A549 (cell line): ENCODE results near the gene FBXL7. TPM values are rescaled to one million over a fixed set of nuclear protein-coding genes. Genes with fewer than 3 reads are reported as not detected.

Source experiments
- ATAC-seq, 2 experiments: fragments of 200-7000 bp in 1 of 2; fragments of >200 bp in 1 of 2; cut with Nextera tagmentation in 1 of 2; cut with Tn5 transposase in 1 of 2; 3 replicates each; pipeline versions ENCODE4 v1.8.0 to v1.9.1; 2018 to 2020; ENCODE audit warnings: mild to moderate bottlenecking in 1 of 2, moderate library complexity in 1 of 2
- CTCF ChIA-PET: fragments of 300-600 bp; sonication (Branson Sonifier 250); formaldehyde crosslinking; extraction: SDS; loops from one replicate; lab custom pipeline; 2021; ENCODE audit warnings: antibody characterized with exemption, inconsistent platforms; lab: Yijun Ruan, JAX
- POLR2A ChIA-PET: fragments of 350-600 bp; formaldehyde crosslinking; extraction: SDS; loops from one replicate; lab custom pipeline; 2021; ENCODE audit warnings: antibody characterized with exemption, inconsistent platforms; lab: Yijun Ruan, JAX
- DNase-seq, 2 experiments: peaks; one replicate each; pipeline versions ENCODE4 v3.0.0 to v3.0.0-alpha.2; 2011 to 2016; ENCODE audit warnings: low read depth in 1 of 2, low spot score in 1 of 2
- FAIRE-seq: peaks from 2 replicates; lab custom pipeline; 2011; peaks lifted over from hg19 to GRCh38; lab: Jason Lieb, UNC
- H3K27ac ChIP-seq, 2 experiments: fragments of >200 bp; sonication (Bioruptor Twin); formaldehyde crosslinking; 3 replicates each; pipeline ENCODE4 v1.5.1; 2016 to 2017
- H3K4me1 ChIP-seq: fragments of >200 bp; sonication (Bioruptor Twin); formaldehyde crosslinking; 3 replicates; pipeline ENCODE4 v1.6.1; 2016
- H3K4me2 ChIP-seq: fragments of >200 bp; sonication (Bioruptor Twin); formaldehyde crosslinking; 3 replicates; pipeline ENCODE4 v1.6.1; 2016
- H3K4me3 ChIP-seq: fragments of >200 bp; sonication (Bioruptor Twin); formaldehyde crosslinking; 3 replicates; pipeline ENCODE4 v1.5.1; 2016
- H3K9me3 ChIP-seq: fragments of >200 bp; sonication (Bioruptor Twin); formaldehyde crosslinking; 3 replicates; pipeline ENCODE4 v1.6.1; 2016
- BHLHE40 ChIP-seq: IDR thresholded peaks from 2 replicates; pipeline ENCODE4 v1.6.1; 2012; ENCODE audit warnings: low read depth, low read length, inconsistent platforms
- CBX8 ChIP-seq: fragments of 200-600 bp; sonication (generic); IDR thresholded peaks from 2 replicates; pipeline ENCODE4 v1.6.1; 2016
- CEBPB ChIP-seq, 2 experiments: fragments of >200 bp in 1 of 2; sonication (Bioruptor Twin) in 1 of 2; formaldehyde crosslinking in 1 of 2; IDR thresholded peaks; 2 replicates each; pipeline ENCODE4 v1.6.1; 2012 to 2016
- CHD4 ChIP-seq: fragments of 200-600 bp; sonication (generic); IDR thresholded peaks from 2 replicates; pipeline ENCODE4 v1.6.1; 2016; ENCODE audit warnings: antibody characterized with exemption, mild to moderate bottlenecking, borderline replicate concordance
- EHMT2 ChIP-seq: fragments of 200-600 bp; sonication (generic); IDR thresholded peaks from 2 replicates; pipeline ENCODE4 v1.6.1; 2016; ENCODE audit warnings: antibody characterized with exemption, low read depth, mild to moderate bottlenecking, moderate library complexity
- EP300 ChIP-seq, 2 experiments: fragments of >200 bp; sonication (Bioruptor Twin); formaldehyde crosslinking; IDR thresholded peaks; 2 replicates in 1 of 2; 3 replicates in 1 of 2; pipeline ENCODE4 v1.6.1; 2016 to 2017
- FOSL2 ChIP-seq, 2 experiments: fragments of 450-650 bp in 1 of 2; fragments of >200 bp in 1 of 2; sonication (Bioruptor Twin) in 1 of 2; formaldehyde crosslinking; IDR thresholded peaks; 2 replicates each; pipeline versions ENCODE4 v1.5.0 to v1.6.1; 2016 to 2020; ENCODE audit warnings: mild to moderate bottlenecking in 1 of 2, moderate library complexity in 1 of 2
- GATA3 ChIP-seq: IDR thresholded peaks from 2 replicates; pipeline ENCODE4 v1.6.1; 2012; ENCODE audit warnings: borderline replicate concordance
- HDAC2 ChIP-seq: fragments of 200-600 bp; sonication (generic); IDR thresholded peaks from 2 replicates; pipeline ENCODE4 v1.6.1; 2016
- JUN ChIP-seq, 2 experiments: fragments of >200 bp; sonication (Bioruptor Twin); formaldehyde crosslinking; IDR thresholded peaks; 2 replicates in 1 of 2; 3 replicates in 1 of 2; pipeline ENCODE4 v1.6.1; 2016 to 2017
- JUNB ChIP-seq: fragments of >200 bp; sonication (Bioruptor Twin); formaldehyde crosslinking; IDR thresholded peaks from 2 replicates; pipeline ENCODE4 v1.6.1; 2016
- KDM5A ChIP-seq: fragments of 200-600 bp; sonication (generic); IDR thresholded peaks from 2 replicates; pipeline ENCODE4 v1.6.1; 2016; ENCODE audit warnings: antibody characterized with exemption, mild to moderate bottlenecking
- MAFK ChIP-seq: fragments of 450-650 bp; IDR thresholded peaks from 2 replicates; pipeline ENCODE4 v1.6.1; 2014; ENCODE audit not compliant: partially characterized antibody
- MAZ ChIP-seq: fragments of 150-350 bp; IDR thresholded peaks from 2 replicates; pipeline ENCODE4 v1.6.1; 2014; ENCODE audit warnings: antibody characterized with exemption, low read depth, low read length, borderline replicate concordance
- MYC ChIP-seq: IDR thresholded peaks from 2 replicates; pipeline ENCODE4 v1.6.1; 2012; ENCODE audit warnings: mild to moderate bottlenecking, inconsistent platforms, low read length, improper control_type of control experiment, borderline replicate concordance
- NFE2L2 ChIP-seq: fragments of 150-350 bp; conservative IDR thresholded peaks from 2 replicates; pipeline ENCODE4 v1.6.1; 2014; ENCODE audit warnings: low read length
- PHF8 ChIP-seq: fragments of 200-600 bp; sonication (generic); IDR thresholded peaks from 2 replicates; pipeline ENCODE4 v1.6.1; 2016; ENCODE audit warnings: low read depth, mild to moderate bottlenecking, antibody characterized with exemption, moderate library complexity, borderline replicate concordance
- RAD21 ChIP-seq, 2 experiments: fragments of >200 bp in 1 of 2; sonication (Bioruptor Twin) in 1 of 2; formaldehyde crosslinking in 1 of 2; IDR thresholded peaks in 1 of 2; conservative IDR thresholded peaks in 1 of 2; 2 replicates in 1 of 2; 3 replicates in 1 of 2; pipeline ENCODE4 v1.6.1; 2012 to 2018; ENCODE audit warnings: inconsistent platforms in 1 of 2
- RARB ChIP-seq: fragments of 250-450 bp; sonication (Bioruptor Pico); IDR thresholded peaks from 2 replicates; pipeline ENCODE4 v1.8.0; 2021; ENCODE audit warnings: mild to moderate bottlenecking, moderate library complexity
- RFX5 ChIP-seq: fragments of 450-650 bp; IDR thresholded peaks from 2 replicates; pipeline ENCODE4 v1.7.1; 2014; ENCODE audit warnings: antibody characterized with exemption, mild to moderate bottlenecking, moderate library complexity
- ZC3H11A ChIP-seq: fragments of 450-650 bp; IDR thresholded peaks from 2 replicates; pipeline ENCODE4 v1.6.1; 2014; ENCODE audit warnings: antibody characterized with exemption, mild to moderate bottlenecking
- ZFP36 ChIP-seq: fragments of 450-650 bp; IDR thresholded peaks from 2 replicates; pipeline ENCODE4 v1.6.1; 2014; ENCODE audit warnings: borderline replicate concordance; ENCODE audit not compliant: partially characterized antibody
- ZNF302 ChIP-seq: fragments of 250-450 bp; sonication (Bioruptor Pico); IDR thresholded peaks from 2 replicates; pipeline ENCODE4 v1.9.0; 2021; ENCODE audit warnings: inconsistent platforms, mild to moderate bottlenecking, moderate library complexity
- WGBS: methylation state at CpG from one replicate; pipeline ENCODE4 v1.1.6; 2017; ENCODE audit errors: missing lambda C conversion rate; 5-methylcytosine and 5-hydroxymethylcytosine counted together
- polyA plus RNA-seq, 4 experiments: library from polyadenylated mRNA; depleted of rRNA in 3 of 4; stranded (reverse); fragments of >200 nt; fragmentation: RNase III in 1 of 4; extraction: RNeasy Plus Mini Kit Qiagen cat#74134 plus additional on column Dnase treatment in 1 of 4; gene quantifications; 2 replicates in 3 of 4; 3 replicates in 1 of 4; pipeline ENCODE4 v1.2.3, GENCODE V29; 2011 to 2017
- TF ChIP-seq, protein P1 (sequence below): IDR thresholded peaks from 2 replicates; pipeline ENCODE4 v1.6.1; 2012
- TF ChIP-seq, protein P2 (sequence below): fragments of 150-350 bp; IDR thresholded peaks from 2 replicates; pipeline ENCODE4 v1.6.1; 2014; ENCODE audit warnings: low read depth, mild to moderate bottlenecking, low read length
- TF ChIP-seq, protein P3 (sequence below): fragments of >200 bp; sonication (Bioruptor Twin); formaldehyde crosslinking; IDR thresholded peaks from 2 replicates; pipeline ENCODE4 v1.6.1; 2016
- TF ChIP-seq, protein P4 (sequence below): IDR thresholded peaks from 2 replicates; pipeline ENCODE4 v1.6.1; 2012; ENCODE audit warnings: low read depth, borderline replicate concordance
- TF ChIP-seq, protein P5 (sequence below): fragments of 250-450 bp; sonication (Bioruptor Pico); IDR thresholded peaks from 2 replicates; pipeline ENCODE4 v1.5.0; 2021; ENCODE audit warnings: mild to moderate bottlenecking, moderate library complexity, borderline replicate concordance
- TF ChIP-seq, protein P6 (sequence below): IDR thresholded peaks from 2 replicates; pipeline ENCODE4 v1.6.1; 2012

FBXL7 gene
- polyA plus RNA-seq, 2 of the 4 experiments (the other 2 are of a cell fraction), result 0.90 to 1.7 TPM

DNA sequence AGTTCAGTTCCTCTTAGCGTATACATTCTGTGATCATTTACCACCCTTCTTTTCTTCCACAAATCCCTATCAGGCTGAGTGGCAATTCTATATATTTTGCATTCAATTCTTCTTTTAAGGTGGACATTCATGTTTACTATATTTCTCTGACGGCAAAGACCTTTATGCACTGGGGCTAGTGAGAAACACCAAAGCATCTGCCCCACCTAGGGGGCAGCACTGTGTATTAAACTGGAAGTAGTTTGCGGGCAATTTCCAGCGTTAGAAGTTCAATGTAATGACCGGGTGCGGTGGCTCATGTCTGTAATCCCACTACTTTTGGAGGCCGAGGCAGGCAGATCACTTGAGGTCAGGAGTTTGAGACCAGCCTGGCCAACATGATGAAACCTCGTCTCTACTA lies 27.9 kb upstream of the FBXL7 start:
- TF ChIP-seq BHLHE40 (no peak), CHD4 (no peak), PHF8 (no peak), KDM5A (no peak), RAD21 (conservative IDR thresholded peaks at IDR 0.05 in 1 of 2, IDR thresholded peaks at IDR 0.05 in 1 of 2) (no peak), CBX8 (no peak), EP300 (IDR thresholded peaks at IDR 0.05) (no peak)
- TF ChIP-seq, protein P1, sequence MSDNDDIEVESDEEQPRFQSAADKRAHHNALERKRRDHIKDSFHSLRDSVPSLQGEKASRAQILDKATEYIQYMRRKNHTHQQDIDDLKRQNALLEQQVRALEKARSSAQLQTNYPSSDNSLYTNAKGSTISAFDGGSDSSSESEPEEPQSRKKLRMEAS, result no peak
- TF ChIP-seq, protein P2, sequence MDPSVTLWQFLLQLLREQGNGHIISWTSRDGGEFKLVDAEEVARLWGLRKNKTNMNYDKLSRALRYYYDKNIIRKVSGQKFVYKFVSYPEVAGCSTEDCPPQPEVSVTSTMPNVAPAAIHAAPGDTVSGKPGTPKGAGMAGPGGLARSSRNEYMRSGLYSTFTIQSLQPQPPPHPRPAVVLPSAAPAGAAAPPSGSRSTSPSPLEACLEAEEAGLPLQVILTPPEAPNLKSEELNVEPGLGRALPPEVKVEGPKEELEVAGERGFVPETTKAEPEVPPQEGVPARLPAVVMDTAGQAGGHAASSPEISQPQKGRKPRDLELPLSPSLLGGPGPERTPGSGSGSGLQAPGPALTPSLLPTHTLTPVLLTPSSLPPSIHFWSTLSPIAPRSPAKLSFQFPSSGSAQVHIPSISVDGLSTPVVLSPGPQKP, result no peak
- ChIA-PET POLR2A (no interaction called here), CTCF (no interaction called here)
- FAIRE-seq (no peak), DNase-seq (no peak), ATAC-seq (no peak)
- WGBS, result 59% methylated on average over 8 of the region's 8 CpGs
- Histone ChIP-seq H3K4me2 (no peak overlapping the region), H3K27ac (no peak overlapping the region), H3K9me3 (no peaks in the 10 kb centered on the region), H3K4me3 (no peak overlapping the region), H3K4me1 (no peaks in the 10 kb centered on the region)

DNA sequence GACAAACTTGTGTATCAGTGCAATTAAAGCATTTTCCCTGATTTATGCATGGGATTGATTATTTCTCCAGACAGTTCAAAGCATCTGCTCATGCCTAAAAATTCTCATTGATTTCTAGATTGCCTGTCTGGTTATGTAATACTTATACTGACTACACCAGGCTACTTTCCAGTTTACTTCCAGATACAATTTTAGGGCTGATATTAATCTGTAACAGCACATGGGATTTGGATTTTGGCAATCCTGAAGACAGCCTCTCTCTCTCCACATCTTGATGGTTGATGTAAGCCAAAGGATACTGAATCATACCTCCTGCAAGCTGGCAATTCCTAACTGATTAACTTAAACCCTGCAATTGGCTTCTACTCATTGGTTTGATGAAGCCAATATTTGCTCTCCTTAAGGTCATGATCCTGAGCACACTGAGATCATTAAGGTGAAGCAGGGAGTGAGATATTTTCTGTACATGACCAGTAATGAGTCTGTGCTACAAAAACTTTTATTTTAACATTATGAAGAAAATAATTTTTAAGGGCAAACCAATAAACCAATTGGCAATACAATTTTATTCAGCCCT lies 25.7 kb upstream of the FBXL7 start:
- Histone ChIP-seq H3K27ac (no peak overlapping the region), H3K4me3 (no peak overlapping the region), H3K9me3 (no peaks in the 10 kb centered on the region), H3K4me2 (no peak overlapping the region)
- DNase-seq (no peak), ATAC-seq (no peak)
- CTCF ChIA-PET, result no interaction called here
- TF ChIP-seq NFE2L2 (no peak), CEBPB (IDR thresholded peaks at IDR 0.05) (no peak), MYC (no peak), ZNF302 (CRISPR knock-in tag) (no peak), FOSL2 (IDR thresholded peaks at IDR 0.05) (no peak), FOSL2 (CRISPR knock-in tag; IDR thresholded peaks at IDR 0.05) (no peak), RFX5 (no peak), MAFK (no peak), GATA3 (no peak), ZC3H11A (no peak)
- TF ChIP-seq, protein P3, sequence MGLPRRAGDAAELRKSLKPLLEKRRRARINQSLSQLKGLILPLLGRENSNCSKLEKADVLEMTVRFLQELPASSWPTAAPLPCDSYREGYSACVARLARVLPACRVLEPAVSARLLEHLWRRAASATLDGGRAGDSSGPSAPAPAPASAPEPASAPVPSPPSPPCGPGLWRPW, result no peak
- TF ChIP-seq, protein P4, sequence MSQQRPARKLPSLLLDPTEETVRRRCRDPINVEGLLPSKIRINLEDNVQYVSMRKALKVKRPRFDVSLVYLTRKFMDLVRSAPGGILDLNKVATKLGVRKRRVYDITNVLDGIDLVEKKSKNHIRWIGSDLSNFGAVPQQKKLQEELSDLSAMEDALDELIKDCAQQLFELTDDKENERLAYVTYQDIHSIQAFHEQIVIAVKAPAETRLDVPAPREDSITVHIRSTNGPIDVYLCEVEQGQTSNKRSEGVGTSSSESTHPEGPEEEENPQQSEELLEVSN, result no peak
- TF ChIP-seq, protein P5, sequence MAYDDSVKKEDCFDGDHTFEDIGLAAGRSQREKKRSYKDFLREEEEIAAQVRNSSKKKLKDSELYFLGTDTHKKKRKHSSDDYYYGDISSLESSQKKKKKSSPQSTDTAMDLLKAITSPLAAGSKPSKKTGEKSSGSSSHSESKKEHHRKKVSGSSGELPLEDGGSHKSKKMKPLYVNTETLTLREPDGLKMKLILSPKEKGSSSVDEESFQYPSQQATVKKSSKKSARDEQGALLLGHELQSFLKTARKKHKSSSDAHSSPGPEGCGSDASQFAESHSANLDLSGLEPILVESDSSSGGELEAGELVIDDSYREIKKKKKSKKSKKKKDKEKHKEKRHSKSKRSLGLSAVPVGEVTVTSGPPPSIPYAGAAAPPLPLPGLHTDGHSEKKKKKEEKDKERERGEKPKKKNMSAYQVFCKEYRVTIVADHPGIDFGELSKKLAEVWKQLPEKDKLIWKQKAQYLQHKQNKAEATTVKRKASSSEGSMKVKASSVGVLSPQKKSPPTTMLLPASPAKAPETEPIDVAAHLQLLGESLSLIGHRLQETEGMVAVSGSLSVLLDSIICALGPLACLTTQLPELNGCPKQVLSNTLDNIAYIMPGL, result no peak
- TF ChIP-seq, all 56 proteins: peak for 0
- no peaks in the 10 kb centered on the region for H3K4me1 ChIP-seq
- no peak for FAIRE-seq
- POLR2A ChIA-PET, result no interaction called here

DNA sequence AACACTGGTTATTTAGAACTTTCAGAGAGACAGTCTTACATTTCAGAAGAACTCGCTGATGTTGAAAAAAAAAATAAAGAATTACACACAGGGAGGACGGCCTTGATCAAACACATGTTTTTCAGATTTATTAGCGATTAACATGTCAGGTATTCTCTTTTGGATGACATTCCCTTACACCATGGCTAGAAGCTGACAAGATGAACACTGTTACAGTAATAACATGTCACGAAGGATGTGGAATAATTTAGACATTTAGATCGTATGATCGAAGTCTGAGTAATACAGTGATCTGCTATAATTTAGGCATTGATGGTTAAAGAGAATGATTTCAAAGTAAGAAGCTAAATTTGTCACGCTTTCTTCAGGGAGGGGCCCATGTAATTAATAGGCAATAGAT lies 24.6 kb upstream of the FBXL7 start:
- H3K9me3 ChIP-seq, result no peaks in the 10 kb centered on the region
- TF ChIP-seq, protein P6, sequence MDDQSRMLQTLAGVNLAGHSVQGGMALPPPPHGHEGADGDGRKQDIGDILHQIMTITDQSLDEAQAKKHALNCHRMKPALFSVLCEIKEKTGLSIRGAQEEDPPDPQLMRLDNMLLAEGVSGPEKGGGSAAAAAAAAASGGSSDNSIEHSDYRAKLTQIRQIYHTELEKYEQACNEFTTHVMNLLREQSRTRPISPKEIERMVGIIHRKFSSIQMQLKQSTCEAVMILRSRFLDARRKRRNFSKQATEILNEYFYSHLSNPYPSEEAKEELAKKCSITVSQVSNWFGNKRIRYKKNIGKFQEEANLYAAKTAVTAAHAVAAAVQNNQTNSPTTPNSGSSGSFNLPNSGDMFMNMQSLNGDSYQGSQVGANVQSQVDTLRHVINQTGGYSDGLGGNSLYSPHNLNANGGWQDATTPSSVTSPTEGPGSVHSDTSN, result no peak
- TF ChIP-seq JUN (IDR thresholded peaks at IDR 0.05) (no peak), RARB (CRISPR knock-in tag) (no peak), MAZ (no peak), HDAC2 (no peak), EHMT2 (no peak), ZFP36 (no peak), JUNB (no peak), CEBPB (IDR thresholded peaks at IDR 0.05) (no peak)
- TF ChIP-seq, protein P4, result no peak
- TF ChIP-seq, protein P2, result no peak

More for the DNA sequence above, 24.6 kb upstream of the FBXL7 start:
- ATAC-seq (no peak), DNase-seq (no peak), FAIRE-seq (no peak)
- ChIA-PET CTCF (interaction anchor here (1.0 kb wide), 1 partner anchor 11 kb away, joined by 3 read pairs; no protein-coding TSS in a partner anchor), POLR2A (no interaction called here)
- no peak overlapping the region for H3K4me3 ChIP-seq
- H3K4me2 ChIP-seq, result no peak overlapping the region
- 30% methylated on average over 7 of the region's 7 CpGs for WGBS
- no peaks in the 10 kb centered on the region for H3K4me1 ChIP-seq
- H3K27ac ChIP-seq, result no peak overlapping the region
